Panc1 (cell line): ENCODE results near the gene SLC6A4.

Experiments used
- POLR2AphosphoS5 ChIP-seq: IDR thresholded peaks from 2 replicates; pipeline ENCODE4 v1.6.1; 2012; ENCODE audit warnings: mild to moderate bottlenecking, low read depth, low read length, moderate library complexity
- SIN3A ChIP-seq: IDR thresholded peaks from 2 replicates; pipeline ENCODE4 v1.6.1; 2012; ENCODE audit warnings: low read depth, mild to moderate bottlenecking, low read length, moderate library complexity, borderline replicate concordance; ENCODE audit not compliant: insufficient read depth
- TCF7L2 ChIP-seq: IDR thresholded peaks from 2 replicates; pipeline ENCODE4 v1.6.1; 2011; ENCODE audit warnings: mild to moderate bottlenecking, low read depth, low read length, inconsistent platforms
- TF ChIP-seq, protein P1 (sequence below): fragments of 450-650 bp; IDR thresholded peaks from 2 replicates; pipeline ENCODE4 v1.5.1; 2017; ENCODE audit warnings: mild to moderate bottlenecking
- TF ChIP-seq, protein P2 (sequence below), 2 experiments: IDR thresholded peaks; 2 replicates each; pipeline ENCODE4 v1.6.1; 2011 to 2012; ENCODE audit warnings: low read depth in 2 of 2, control low read depth in 1 of 2, low read length in 1 of 2, mild to moderate bottlenecking in 1 of 2, moderate library complexity in 1 of 2; ENCODE audit not compliant: insufficient read depth in 1 of 2

DNA sequence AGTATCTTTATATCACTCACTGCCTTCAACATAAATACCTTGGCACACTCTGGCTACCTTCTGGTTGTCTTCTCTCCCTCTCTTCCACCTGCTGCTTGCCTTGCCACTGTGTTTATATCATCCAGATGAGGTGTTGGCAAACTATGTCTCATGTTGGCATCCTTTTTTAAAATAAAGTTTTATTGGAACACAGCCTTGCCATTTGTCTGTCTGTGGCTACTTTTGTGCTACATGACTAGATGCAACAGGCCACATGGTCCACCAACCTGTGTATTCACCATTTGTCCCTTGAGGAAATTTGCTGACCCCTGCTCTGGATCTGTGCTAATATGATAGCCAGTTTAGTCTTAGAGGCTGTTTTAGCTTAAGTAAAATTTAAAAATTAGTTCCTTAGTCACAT lies 82.0 kb downstream of the SLC6A4 start:
- TF ChIP-seq POLR2AphosphoS5 = no peak
- TF ChIP-seq, protein P1, sequence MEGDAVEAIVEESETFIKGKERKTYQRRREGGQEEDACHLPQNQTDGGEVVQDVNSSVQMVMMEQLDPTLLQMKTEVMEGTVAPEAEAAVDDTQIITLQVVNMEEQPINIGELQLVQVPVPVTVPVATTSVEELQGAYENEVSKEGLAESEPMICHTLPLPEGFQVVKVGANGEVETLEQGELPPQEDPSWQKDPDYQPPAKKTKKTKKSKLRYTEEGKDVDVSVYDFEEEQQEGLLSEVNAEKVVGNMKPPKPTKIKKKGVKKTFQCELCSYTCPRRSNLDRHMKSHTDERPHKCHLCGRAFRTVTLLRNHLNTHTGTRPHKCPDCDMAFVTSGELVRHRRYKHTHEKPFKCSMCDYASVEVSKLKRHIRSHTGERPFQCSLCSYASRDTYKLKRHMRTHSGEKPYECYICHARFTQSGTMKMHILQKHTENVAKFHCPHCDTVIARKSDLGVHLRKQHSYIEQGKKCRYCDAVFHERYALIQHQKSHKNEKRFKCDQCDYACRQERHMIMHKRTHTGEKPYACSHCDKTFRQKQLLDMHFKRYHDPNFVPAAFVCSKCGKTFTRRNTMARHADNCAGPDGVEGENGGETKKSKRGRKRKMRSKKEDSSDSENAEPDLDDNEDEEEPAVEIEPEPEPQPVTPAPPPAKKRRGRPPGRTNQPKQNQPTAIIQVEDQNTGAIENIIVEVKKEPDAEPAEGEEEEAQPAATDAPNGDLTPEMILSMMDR = no peak
- TF ChIP-seq, protein P2, sequence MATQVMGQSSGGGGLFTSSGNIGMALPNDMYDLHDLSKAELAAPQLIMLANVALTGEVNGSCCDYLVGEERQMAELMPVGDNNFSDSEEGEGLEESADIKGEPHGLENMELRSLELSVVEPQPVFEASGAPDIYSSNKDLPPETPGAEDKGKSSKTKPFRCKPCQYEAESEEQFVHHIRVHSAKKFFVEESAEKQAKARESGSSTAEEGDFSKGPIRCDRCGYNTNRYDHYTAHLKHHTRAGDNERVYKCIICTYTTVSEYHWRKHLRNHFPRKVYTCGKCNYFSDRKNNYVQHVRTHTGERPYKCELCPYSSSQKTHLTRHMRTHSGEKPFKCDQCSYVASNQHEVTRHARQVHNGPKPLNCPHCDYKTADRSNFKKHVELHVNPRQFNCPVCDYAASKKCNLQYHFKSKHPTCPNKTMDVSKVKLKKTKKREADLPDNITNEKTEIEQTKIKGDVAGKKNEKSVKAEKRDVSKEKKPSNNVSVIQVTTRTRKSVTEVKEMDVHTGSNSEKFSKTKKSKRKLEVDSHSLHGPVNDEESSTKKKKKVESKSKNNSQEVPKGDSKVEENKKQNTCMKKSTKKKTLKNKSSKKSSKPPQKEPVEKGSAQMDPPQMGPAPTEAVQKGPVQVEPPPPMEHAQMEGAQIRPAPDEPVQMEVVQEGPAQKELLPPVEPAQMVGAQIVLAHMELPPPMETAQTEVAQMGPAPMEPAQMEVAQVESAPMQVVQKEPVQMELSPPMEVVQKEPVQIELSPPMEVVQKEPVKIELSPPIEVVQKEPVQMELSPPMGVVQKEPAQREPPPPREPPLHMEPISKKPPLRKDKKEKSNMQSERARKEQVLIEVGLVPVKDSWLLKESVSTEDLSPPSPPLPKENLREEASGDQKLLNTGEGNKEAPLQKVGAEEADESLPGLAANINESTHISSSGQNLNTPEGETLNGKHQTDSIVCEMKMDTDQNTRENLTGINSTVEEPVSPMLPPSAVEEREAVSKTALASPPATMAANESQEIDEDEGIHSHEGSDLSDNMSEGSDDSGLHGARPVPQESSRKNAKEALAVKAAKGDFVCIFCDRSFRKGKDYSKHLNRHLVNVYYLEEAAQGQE (IDR thresholded peaks at IDR 0.05; ENCODE audit: insufficient read depth in 1 of 2, low read depth in 2 of 2, low read length in 1 of 2) = no peak
- no peak for TF ChIP-seq SIN3A
- no peak for TF ChIP-seq TCF7L2
